ENCODE measurements around the gene ANKFN1.

DNA sequence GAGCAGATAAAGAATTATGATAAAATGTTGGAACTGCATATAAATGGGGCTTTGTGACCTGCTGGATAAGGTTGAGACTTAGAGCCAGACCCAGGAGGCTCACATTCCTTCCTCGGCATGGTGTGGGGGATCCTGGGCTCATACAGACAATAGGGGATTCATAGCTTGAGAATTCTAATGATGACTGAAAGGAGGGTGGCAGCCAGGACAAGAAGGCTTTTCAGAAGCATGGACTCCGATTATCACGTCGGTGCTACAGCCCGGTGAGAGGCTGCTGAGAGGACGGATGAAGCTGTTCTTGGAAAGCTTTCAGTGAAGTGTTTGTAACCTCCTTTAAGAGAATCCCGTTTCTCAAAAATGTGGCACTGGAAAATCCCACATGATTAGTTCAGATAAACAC is 167.2 kb downstream of the ANKFN1 start:
- TF ChIP-seq, protein P1, sequence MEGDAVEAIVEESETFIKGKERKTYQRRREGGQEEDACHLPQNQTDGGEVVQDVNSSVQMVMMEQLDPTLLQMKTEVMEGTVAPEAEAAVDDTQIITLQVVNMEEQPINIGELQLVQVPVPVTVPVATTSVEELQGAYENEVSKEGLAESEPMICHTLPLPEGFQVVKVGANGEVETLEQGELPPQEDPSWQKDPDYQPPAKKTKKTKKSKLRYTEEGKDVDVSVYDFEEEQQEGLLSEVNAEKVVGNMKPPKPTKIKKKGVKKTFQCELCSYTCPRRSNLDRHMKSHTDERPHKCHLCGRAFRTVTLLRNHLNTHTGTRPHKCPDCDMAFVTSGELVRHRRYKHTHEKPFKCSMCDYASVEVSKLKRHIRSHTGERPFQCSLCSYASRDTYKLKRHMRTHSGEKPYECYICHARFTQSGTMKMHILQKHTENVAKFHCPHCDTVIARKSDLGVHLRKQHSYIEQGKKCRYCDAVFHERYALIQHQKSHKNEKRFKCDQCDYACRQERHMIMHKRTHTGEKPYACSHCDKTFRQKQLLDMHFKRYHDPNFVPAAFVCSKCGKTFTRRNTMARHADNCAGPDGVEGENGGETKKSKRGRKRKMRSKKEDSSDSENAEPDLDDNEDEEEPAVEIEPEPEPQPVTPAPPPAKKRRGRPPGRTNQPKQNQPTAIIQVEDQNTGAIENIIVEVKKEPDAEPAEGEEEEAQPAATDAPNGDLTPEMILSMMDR (IDR thresholded peaks at IDR 0.05) = no peak
- no peak for TF ChIP-seq POLR2A (IDR thresholded peaks at IDR 0.05)
